ENCODE results near the gene LKAAEAR1.

- TF ChIP-seq CTCF (optimal IDR thresholded peaks at IDR 0.05 in 1 of 3, IDR thresholded peaks at IDR 0.05 in 1 of 3, conservative IDR thresholded peaks at IDR 0.05 in 1 of 3; ENCODE audit: extremely low read depth in 1 of 3, insufficient read depth in 2 of 3, low read length in 3 of 3) (no peak), EZH2 (IDR thresholded peaks at IDR 0.05; ENCODE audit: low read length) (no peak)
Measured at GRCh38 chr20:64103871-64104666, 19.9 kb upstream of the LKAAEAR1 start.
